ENCODE results near the gene COL24A1. TPM values are rescaled to one million over a fixed set of nuclear protein-coding genes. Genes with fewer than 3 reads are reported as not detected.

COL24A1 gene
- total RNA-seq, 4 donors from 2014 or later: 1.0 to 2.8 (median 1.9) TPM

DNA sequence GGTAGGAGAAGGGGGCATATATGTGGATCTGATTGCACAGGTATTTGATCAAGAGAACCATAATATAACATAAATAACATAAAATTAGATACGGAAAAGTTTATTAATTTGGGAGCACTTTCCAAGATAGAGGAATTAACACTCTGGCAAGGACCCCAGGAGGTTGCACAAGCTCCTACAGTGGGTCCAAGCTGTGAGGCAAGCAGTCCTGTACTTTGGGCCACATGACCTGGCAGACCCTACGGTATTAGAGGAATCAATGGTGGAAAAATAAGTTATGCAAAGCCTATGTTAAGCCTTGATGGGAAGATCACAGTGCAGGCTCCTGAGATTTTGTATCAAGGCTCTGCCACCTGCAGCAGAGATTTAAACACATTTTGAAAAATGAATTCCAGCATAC is 220.1 kb downstream of the COL24A1 start:
- TF ChIP-seq, protein P1, sequence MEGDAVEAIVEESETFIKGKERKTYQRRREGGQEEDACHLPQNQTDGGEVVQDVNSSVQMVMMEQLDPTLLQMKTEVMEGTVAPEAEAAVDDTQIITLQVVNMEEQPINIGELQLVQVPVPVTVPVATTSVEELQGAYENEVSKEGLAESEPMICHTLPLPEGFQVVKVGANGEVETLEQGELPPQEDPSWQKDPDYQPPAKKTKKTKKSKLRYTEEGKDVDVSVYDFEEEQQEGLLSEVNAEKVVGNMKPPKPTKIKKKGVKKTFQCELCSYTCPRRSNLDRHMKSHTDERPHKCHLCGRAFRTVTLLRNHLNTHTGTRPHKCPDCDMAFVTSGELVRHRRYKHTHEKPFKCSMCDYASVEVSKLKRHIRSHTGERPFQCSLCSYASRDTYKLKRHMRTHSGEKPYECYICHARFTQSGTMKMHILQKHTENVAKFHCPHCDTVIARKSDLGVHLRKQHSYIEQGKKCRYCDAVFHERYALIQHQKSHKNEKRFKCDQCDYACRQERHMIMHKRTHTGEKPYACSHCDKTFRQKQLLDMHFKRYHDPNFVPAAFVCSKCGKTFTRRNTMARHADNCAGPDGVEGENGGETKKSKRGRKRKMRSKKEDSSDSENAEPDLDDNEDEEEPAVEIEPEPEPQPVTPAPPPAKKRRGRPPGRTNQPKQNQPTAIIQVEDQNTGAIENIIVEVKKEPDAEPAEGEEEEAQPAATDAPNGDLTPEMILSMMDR (IDR thresholded peaks at IDR 0.05): no peak
- no peak for TF ChIP-seq POLR2A (IDR thresholded peaks at IDR 0.05)
- TF ChIP-seq EP300 (IDR thresholded peaks at IDR 0.05): no peak
- 61 to 69% methylated on average over 2 of the region's 2 CpGs for WGBS, 2 donors

DNA sequence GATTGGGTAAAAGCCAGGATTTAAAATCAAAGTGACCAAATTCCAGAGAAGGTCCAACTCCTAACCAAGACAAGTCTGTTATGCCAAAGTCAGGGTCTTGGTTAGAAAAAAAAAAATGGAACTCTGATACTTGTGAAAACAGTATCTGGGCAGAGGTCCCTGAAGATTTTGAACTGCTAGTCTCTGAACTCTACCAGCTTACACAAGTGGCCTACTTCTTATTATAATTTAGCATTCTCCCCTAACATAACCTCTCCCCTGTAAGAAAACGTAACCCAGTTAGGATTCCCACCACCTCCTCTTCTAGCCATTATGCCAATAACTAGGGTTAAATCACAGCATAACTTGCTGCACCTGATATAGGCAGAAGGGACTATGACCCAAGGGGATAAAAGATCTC is 220.5 kb downstream of the COL24A1 start:
- Histone ChIP-seq H3K4me1 (no peaks in the 10 kb centered on the region), H3K4me3 (no peak overlapping the region), H3K27me3 (no peaks in the 10 kb centered on the region), H3K36me3 (no peaks in the 10 kb centered on the region), H3K9me3 (no peaks in the 10 kb centered on the region), H3K27ac (no peak overlapping the region)
- WGBS, 2 donors: 95 to 96% methylated on average over 1 of the region's 1 CpG
- TF ChIP-seq, protein P1 (IDR thresholded peaks at IDR 0.05): no peak
- no peak for DNase-seq (ENCODE audit: low spot score in 2 of 2)

More for the DNA sequence above, 220.1 kb downstream of the COL24A1 start:
- Histone ChIP-seq H3K27me3 (no peaks in the 10 kb centered on the region), H3K4me1 (no peaks in the 10 kb centered on the region), H3K4me3 (no peak overlapping the region), H3K9me3 (no peaks in the 10 kb centered on the region), H3K27ac (no peak overlapping the region), H3K36me3 (no peaks in the 10 kb centered on the region)
- DNase-seq (ENCODE audit: low spot score in 2 of 2): peak; percentile 26 to 39

DNA sequence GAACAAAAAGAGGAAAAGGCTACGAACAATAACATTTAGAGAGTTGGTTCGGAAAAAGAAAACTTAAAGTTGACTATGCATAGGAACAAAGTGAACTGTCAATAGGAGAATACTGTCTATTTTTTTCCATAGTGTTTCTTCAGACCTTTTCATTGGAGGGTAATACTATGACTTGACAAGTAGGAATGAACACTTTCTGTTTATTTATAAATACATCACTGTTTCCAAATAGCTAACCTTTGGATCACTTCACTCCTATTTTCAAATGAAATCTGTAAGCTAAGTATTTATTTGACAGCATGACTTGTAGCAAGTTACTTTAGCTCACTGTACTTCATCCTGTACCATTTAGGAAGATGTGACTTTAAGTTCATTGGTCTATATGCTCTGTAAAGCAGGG is 221.3 kb downstream of the COL24A1 start:
- no peak overlapping the region for H3K4me3 ChIP-seq
- H3K27ac ChIP-seq: no peak overlapping the region
- H3K36me3 ChIP-seq: no peaks in the 10 kb centered on the region
- no peaks in the 10 kb centered on the region for H3K27me3 ChIP-seq
- no peaks in the 10 kb centered on the region for H3K4me1 ChIP-seq
- TF ChIP-seq EP300 (IDR thresholded peaks at IDR 0.05) (no peak), POLR2A (IDR thresholded peaks at IDR 0.05) (no peak)
- TF ChIP-seq, protein P1 (IDR thresholded peaks at IDR 0.05): no peak
- no peaks in the 10 kb centered on the region for H3K9me3 ChIP-seq
- WGBS, 2 donors: 68 to 74% methylated on average over 2 of the region's 2 CpGs
- no peak for DNase-seq (ENCODE audit: low spot score in 2 of 2)

DNA sequence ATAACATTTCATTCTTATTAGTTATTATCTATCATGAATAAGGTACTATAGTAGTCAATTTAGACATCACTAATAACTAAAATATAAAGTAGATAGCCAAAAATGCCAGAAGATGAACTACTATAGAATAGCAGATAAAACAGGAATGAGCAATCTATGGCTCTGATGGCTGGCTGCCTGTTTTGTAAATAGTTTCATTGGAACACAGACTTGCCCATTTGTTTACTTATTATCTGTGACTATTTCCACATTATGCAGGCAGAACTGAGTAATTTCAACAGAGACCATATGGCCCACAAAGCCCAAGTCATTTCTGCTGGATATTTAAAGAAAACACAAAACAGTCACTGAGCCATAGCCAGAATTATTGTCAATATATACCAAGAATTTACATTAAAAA is 222.1 kb downstream of the COL24A1 start:
- Histone ChIP-seq H3K4me1 (no peaks in the 10 kb centered on the region), H3K27me3 (no peaks in the 10 kb centered on the region), H3K27ac (no peak overlapping the region), H3K4me3 (no peak overlapping the region), H3K36me3 (no peaks in the 10 kb centered on the region), H3K9me3 (no peaks in the 10 kb centered on the region)
- no peak for TF ChIP-seq POLR2A (IDR thresholded peaks at IDR 0.05)
- no peak for TF ChIP-seq EP300 (IDR thresholded peaks at IDR 0.05)
- TF ChIP-seq, protein P1 (IDR thresholded peaks at IDR 0.05): no peak
- DNase-seq (ENCODE audit: low spot score in 2 of 2): no peak

DNA sequence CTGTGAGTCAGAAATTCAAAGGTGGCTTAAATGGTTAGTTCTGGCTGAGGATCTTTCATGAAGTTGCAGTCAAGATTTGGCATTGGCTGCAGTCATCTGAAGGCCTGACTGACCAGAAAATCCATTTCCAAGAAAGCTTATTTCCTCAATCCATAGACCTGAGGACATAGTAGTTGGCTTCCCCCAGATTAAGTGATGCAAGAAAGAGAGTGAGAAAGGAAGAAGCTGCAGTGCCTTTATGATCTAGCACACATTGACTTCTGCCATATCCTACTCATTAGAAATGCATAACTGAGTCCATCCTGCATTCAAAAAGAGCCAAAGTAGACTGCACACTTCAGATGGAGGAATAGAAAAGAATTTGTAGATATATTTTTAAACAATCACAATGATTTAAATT is 222.6 kb downstream of the COL24A1 start:
- no peaks in the 10 kb centered on the region for H3K36me3 ChIP-seq
- TF ChIP-seq, protein P1 (IDR thresholded peaks at IDR 0.05): no peak
- no peak for TF ChIP-seq POLR2A (IDR thresholded peaks at IDR 0.05)
- TF ChIP-seq EP300 (IDR thresholded peaks at IDR 0.05): peak in 1 of 2 donors; percentile 20
- H3K4me3 ChIP-seq: no peak overlapping the region
- no peaks in the 10 kb centered on the region for H3K4me1 ChIP-seq
- DNase-seq (ENCODE audit: low spot score in 2 of 2): peak in 1 of 2 donors; percentile 10
- H3K27me3 ChIP-seq: no peaks in the 10 kb centered on the region
- no peaks in the 10 kb centered on the region for H3K9me3 ChIP-seq
- no peak overlapping the region for H3K27ac ChIP-seq
